T-helper 1 cell treated with Interleukin-12 subunit alpha and Interleukin-12 subunit beta and Interleukin-4 antibody, amounts not matched to agents 30 ng/mL and 1 ng/mL, for 36 hours (primary cell): ENCODE results near the gene TUBGCP2. TPM values are rescaled to one million over a fixed set of nuclear protein-coding genes. Genes with fewer than 3 reads are reported as not detected.
"Not testable (repeated sequence)": the region's sequence is repeated elsewhere in the genome, so short reads cannot be mapped to it uniquely, and the experiment has no call there.

ENCODE experiments used
- intact Hi-C: fragments of 100-400 bp; cut with micrococcal nuclease; formaldehyde crosslinking; loops from one replicate; pipeline ENCODE4 v1.15.1; 2024
- total RNA-seq: library from RNA; stranded (reverse); gene quantifications from 2 replicates; pipeline ENCODE4 v1.2.3, GENCODE V29; 2022

TUBGCP2 gene
- total RNA-seq, 1 donor from 2014 or later: 59.2 TPM

DNA sequence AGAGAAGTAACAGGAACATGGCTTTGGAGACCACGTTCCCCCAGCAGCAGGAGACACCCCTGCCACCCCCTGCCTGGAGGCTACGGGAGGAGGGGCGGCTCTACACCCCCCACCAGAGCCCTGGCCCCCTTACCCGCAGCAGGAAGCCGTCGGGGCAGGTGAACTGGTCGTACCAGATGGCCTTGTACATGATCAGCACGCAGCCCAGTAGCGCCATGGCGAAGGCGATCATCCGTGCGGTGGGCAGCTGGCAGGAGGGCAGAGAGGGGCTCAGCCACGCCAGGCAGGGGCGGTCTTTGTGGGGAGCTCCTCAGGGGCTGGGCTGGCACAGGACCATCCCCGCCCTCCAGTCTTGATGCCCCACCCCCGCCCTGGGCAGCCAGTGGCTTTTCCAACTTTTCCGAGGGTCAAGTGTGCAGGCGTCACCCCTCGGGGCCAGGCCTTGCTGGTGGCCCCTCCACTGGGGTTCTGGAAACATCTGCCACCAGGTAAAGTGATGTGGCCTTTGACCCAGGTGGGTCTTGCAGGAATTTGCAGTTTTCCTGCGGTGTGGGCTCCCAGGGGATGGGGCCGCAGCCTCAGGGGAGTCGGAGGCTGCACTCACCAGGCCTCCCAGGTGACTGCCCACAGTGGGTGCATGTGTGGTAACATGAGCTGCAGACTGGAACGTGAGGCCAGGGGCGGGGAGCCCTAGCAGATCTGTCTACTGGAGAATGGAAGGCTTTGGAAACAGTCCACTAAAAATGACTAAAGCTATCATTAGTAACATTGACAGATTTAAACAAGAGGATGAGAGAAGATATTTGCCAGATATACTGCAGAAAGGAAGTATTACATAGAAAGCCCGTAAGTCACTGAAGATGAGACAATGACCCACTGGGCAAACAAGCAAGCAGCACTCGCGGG, 18.3 kb upstream of the TUBGCP2 start:
- intact Hi-C loops: no loop called here

DNA sequence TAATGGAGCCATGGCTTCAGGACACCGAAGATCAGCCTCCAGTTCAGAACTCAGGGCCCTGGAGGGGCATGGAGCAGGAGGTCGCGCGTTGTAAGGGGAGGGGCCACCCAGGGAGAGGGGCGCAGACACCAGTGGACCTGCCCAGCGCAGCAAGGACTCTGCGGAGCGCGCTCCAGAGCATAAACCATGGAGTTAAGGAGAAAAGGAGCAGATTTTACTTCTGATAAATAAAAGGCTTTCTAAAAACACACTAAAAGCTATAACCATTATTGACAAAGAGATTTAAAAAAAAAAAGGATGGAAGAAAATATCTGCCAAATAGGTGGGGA, 17.5 kb upstream of the TUBGCP2 start:
- intact Hi-C loops: no loop called here

DNA sequence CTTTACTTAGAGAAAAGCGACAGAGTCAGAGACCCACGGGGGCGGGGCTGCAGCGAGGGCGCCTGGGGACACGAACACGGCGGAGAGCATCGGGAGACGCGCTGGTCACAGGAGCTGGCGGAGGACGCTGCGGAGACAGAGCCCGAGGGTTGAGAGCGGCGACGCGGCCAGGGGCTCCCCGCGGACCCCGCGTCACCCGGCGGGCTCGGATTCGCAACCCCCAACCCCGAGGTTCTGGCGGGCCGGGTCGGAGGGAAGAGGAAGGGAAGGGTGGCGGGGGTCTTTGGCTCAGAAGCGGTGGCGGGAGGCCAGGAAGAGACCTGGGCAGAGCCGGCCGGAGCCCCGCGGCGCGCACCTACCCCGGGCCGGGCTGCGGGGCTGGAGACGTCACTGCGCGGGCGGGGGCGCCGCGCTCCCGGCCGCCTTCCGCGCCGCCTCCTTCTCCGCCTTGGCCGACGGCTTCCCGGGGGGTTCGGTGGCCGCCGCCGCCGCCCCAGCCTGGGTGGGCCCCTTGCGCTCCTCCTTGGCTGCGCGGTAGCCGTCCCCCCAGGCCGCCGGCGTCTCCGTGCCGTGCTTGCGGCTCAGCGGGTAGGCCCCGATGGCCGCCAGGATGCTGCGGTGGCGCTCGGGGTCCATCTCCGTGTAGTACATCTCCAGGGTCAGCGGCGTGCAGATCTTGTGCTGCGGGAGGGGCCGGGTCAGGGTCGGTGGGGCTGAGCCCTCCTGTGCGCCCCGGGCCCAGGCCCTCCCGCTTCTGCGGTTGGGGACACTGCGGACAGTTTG, 17.0 kb upstream of the TUBGCP2 start:
- intact Hi-C loops: no loop called here

DNA sequence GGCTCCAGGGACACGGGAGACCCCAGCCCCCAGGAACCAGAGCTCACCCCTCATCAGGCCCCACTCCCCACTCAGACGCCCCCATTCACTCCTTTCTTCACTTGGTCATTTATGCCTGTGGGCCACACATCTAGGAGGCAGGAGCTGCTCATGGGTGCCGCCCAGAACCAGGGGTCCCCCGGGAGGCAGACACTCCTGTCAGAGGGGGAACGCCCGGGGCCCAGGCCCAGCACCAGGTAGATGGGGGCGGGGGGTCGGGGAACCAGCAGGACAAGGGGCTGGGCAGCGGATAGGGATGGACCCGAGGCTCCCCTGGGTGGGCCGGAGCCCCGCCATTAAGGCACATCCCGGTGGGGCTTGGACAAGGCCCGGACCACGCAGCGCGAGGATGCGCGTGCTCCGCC, 16.2 kb upstream of the TUBGCP2 start:
- intact Hi-C loops: no loop called here

DNA sequence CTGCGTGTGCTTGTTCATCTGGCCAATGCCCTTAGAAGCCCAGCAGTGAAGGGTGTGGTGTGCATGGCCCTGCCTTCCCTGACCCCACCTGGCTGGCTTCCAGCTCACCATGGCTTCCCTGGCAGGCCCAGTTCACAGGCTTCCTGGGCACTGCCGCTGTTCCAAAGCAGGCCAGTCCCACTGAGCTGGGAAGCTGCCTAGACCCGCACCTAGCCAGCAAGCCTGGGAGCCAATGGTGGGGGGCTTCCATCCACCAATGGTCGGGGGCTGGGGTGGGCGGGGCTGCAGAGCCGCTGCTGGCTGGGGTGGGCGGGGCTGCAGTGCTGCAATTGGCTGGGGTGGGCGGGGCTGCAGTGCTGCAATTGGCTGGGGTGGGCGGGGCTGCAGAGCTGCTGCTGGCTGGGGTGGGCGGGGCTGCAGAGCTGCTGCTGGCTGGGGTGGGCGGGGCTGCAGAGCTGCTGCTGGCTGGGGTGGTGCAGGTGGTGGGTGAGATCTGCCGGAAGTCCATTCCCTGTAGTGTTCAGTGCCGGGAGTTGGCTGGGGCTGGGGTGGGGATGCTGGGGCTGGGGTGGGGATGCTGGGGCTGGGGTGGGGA, 15.6 kb upstream of the TUBGCP2 start:
- intact Hi-C loops: no loop called here

DNA sequence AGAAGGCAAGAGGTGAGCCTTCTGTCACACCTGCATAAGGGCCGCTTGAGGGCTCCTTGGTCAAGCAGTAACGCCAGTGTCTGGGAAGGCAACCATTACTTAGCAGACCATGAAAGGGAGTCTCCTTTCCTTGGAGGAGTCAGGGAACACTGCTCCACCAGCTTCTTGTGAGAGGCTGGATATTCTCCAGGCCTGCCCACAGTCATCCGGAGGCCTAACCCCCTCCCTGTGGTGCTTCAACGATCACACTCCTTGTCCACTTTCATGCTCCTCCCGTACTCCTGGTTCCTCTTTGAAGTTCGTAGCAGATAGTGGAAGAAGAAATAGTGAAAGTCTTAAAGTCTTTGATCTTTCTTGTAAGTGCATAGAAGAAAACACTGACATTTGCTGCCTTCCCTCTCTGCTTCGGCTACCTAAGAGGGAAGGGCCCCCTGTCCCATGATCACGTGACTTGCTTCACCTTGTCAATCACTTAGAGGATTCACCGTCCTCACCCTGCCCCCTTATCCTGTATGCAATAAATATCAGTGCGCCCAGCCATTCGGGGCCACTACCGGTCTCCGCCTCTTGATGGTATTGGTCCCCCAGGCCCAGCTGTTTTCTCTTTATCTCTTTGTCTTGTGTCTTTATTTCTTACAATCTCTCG, 13.5 kb upstream of the TUBGCP2 start:
- intact Hi-C loops: not testable (repeated sequence)

DNA sequence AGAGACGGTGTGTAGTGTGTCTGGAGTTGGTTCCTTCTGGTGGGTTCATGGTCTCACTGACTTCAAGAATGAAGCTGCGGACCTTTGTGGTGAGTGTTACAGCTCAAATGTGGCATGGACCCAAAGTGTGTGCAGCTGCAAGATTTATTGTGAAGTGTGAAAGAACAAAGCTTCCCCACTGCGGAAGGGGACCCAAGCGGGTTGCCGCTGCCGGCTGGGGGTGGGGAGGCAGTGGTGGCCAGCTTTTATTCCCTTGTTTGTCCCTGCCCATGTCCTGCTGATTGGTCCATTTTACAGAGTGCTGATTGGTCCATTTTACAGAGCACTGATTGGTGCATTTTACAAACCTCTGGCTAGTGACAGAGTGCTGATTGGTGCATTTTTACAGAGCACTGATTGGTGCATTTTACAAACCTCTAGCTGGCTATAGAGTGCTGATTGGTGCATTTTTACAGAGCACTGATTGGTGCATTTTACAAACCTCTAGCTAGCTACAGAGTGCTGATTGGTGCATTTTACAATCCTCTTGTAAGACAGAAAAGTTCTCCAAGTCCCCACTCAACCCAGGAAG, 12.3 kb upstream of the TUBGCP2 start:
- intact Hi-C loops: not testable (repeated sequence)

DNA sequence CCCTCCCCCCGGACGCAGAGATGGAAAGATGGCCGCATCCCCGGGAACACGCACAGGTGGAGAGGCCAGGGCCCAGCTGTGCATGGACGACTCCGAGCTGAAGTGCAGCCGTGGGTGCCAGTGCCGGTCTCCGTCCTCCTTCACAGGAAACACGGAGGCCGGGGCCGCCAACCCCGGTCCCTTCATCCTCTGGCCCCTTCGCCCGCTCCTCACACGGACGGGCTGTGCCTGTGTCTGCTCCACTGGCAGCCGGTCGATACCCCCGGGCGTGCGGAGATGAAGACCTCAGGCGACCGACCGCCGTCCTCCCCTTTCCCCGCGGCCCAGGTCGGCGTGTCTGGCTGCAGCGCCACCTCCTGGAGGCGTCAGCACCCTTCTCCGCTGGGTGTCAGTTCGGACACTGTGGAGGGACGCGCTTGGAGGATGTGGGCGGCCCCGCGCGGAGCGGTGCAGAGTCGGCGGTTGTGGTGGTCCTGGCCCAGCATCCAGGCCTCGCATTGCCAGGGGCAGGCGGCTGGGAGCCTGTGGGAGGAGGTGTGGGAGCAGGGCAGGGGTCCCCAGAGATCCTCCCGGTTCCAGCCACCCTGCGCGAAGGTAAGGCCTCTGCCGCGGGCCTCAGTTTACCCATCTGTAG, 9.9 kb upstream of the TUBGCP2 start:
- intact Hi-C loops: loop anchor here (1.0 kb wide), 1 partner anchor 174 kb away; no protein-coding TSS in a partner anchor

DNA sequence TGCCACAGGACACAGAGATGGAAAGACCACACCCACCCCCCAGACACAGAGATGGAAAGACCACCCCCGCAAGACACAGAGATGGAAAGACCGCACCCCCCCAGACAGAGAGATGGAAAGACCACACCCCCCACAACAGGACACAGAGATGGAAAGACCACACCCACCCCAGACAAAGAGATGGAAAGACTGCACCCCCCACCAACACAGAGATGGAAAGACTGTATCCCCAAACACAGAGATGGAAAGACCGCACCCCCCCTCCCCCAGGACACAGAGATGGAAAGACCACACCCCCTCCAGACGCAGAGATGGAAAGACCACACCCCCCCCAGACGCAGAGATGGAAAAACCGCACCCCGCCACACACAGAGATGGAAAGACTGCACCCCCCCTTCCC, 8.1 kb upstream of the TUBGCP2 start:
- intact Hi-C loops: no loop called here

DNA sequence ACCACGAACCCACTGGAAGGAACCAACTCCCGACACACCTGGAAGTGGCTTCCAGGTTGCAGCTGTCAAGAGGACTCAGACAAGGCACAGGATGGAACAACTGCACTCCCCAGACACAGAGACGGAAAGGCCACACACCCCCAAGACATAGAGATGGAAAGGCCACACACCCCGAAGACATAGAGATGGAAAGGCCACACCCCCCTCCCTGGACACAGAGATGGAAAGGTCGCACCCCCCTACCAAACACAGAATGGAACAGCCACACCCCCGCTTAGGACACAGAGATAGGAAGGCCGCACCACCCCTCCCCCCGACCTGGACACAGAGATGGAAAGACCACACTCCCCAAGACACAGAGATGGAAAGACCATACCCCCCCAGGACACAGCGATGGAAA, 7.6 kb upstream of the TUBGCP2 start:
- intact Hi-C loops: no loop called here

DNA sequence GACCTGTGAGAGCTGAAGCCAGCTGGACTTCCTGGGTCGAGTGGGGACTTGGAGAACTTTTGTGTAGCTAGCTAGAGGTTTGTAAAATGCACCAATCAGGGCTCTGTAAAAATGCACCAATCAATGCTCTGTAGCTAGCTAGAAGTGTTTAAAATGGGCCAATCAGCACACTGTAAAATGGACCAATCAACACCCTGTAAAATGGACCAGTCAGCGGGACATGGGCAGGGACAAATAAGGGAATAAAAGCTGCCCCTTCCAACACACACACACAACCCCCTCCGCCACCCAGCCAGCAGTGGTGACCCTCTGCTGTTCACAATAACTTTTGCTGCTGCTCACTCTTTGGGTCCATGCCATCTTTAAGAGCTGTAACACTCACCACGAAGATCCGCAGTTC, 7.2 kb upstream of the TUBGCP2 start:
- intact Hi-C loops: no loop called here

DNA sequence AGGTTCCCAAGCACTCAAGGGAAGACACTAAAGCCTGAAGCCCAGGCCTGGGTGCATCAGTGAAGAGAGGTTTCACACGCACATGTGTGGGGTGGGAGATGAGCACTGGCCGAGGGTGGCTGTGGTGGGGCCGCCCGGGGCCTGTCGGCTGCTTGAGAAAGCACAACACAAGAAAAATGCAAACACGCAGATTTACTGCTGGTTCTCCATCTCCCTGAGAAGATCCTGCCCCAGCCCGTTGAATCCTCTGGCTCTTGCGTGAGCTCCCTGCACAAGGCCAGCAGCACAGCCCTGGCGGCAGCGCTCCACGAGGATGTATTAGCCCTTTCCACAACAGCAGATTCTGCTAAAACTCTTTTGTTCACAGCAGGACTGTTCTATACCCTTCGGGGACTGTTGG, 6.2 kb upstream of the TUBGCP2 start:
- intact Hi-C loops: no loop called here

DNA sequence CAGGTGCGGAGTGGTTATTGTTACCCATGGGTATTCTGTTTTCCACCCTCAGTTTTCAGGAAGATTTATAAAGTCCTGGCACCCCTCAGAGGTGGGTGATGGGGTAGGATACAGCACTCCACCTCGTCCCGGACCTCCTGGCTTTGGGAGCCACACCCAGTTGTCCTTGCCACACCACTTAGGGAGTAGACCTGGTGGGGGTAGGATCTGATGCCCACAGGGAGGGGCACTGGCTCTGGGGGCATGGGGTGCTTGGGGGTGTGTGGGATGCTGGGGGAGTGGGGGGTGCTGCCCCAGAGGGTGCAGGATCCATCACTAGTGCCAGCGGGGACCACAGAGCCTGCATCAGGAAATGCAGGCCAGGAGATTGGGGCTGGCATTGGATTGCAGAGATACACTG, 4.5 kb upstream of the TUBGCP2 start:
- intact Hi-C loops: no loop called here

DNA sequence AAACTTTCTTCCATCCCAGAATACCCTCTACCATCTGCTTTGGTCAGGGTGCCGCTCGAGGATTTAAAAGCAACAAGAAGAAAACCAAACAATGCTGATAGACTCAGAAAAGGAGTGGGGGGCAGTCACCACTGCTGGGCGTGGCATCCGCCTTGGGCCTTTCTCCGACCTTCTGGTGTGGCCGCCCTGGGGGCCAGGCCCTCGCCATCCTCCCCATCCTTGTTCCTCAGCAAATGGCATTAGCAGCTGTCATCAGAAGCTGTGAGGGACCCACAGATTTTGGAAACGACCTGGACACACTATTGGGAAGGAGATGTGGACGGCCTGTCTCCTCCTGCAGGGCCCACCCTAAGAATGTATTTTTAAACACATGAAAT, 4.1 kb upstream of the TUBGCP2 start:
- intact Hi-C loops: no loop called here

DNA sequence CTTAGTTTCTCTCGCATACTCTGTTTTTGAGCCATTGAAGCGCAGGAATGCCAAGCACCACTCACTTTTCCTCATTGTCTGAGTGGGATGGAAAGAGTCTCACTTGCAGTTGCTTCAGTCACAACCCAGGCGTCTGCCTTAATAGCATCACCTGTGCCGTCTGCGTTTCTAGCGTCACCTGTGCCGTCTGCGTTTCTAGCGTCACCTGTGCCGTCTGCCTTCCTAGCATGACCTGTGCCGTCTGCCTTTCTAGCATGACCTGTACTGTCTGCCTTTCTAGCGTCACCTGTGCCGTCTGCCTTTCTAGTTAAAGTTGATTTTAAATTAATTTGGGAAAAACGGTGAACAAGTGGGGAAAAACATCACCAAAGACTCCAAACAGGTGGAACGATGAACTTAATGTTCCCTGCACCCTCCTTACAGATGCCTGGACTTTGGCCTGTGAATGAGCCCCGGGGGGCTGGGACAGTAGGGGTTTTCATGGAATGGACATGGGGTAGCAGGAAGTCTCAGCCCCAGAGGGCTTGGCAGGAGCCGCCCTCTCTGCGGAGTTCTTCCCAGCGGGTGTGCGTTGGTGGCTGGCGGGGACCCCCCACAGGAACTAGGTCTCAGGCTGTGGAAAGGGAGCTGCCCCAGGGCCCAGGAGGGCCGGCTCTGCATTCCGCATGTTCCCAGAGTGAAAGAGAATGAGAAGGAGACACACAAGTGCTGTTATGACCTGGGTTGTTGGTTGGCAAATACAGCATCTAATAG, 3.5 kb upstream of the TUBGCP2 start:
- intact Hi-C loops: no loop called here

DNA sequence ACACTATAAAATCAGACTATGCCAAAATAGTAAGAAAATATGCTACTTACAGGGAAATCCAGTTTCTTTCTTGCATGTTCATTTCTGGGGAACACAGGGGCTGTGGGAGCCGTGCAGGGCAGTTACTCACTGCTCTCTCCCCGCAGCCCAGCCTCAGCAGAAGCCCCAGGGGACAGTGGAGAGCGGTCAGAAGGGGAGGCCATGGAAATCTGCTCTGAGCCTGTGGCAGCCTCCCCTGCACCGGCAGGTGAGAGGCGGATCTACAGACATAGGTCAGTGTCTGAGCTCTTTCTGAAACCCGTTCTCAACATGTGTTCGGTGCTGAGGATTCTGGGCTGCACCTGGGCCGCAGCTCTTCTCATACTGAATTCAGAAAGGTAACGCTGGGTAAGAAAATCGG, 2.9 kb upstream of the TUBGCP2 start:
- intact Hi-C loops: no loop called here

DNA sequence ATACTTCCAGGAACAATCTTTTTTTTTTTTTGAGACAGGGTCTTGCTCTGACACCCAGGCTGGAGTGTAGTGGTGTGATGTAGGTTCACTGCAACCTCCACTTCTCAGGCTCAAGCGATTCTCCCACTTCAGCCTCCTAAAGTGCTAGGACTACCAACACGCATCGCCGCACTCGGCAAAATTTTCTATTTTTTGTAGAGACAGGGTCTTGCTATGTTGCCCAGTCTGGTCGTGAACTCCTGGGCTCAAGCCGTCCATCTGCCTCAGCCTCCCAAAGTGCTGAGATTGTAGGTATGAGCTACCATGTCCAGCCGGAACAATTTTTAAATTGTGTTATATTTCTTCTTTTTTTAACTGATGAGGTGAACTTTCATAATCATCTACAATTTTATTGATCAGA, 2.1 kb upstream of the TUBGCP2 start:
- intact Hi-C loops: no loop called here

DNA sequence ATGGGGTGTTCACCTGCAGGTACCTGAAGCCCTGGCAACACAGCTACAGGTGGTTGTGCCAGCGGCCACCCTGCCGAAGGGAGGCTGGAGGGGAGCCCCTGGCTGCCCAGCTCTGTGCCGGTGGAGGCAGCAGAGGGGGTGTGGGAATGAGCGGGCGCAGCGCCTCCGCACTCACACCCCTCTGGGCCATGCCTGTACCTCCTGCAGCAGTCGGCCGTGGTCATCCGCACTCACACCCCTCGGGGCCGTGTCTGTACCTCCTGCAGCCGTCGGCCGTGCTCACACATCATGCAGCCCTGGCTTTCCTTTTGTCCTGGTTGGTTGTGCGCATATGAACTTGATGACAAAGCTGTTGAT, 1.7 kb upstream of the TUBGCP2 start:
- intact Hi-C loops: no loop called here

DNA sequence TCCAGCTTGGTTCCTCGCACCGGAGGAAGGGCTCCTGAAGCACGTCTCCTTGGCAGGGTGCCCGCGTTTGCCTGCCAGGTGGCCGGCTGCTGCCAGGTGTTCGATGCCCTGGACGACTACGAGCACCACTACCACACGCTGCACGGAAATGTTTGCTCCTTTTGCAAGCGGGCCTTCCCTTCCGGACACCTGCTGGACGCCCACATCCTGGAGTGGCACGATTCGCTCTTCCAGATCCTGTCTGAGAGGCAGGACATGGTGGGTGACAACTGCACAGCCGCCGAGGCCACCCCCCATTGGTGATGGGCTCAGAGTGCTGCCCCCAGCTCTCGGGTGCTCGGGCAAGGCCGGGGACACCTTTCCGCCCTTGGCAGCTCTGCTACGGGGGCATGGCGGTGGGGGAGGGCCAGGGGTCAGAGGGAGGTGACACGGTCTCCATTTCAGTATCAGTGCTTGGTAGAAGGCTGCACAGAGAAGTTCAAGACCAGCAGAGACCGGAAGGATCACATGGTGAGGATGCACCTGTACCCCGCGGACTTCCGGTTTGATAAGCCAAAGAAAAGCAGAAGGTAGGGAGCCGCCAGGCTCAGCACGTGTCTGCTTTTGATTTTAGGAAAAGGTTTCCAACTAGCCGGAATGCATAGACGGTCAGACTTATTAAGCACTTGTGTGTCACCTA, 1.2 kb upstream of the TUBGCP2 start:
- intact Hi-C loops: loop anchor here (1.0 to 2.0 kb wide), 8 partner anchors 19 to 1409 kb away; partner anchors contain the start of genes ECHS1, MTG1 and PPP2R2D
